Measurements from ENCODE around the gene FSIP1.

FSIP1 gene

GRCh38 chr15:39587731-39588530 lies 194.7 kb downstream of the FSIP1 start:
- in situ Hi-C loops (cut with HindIII; ENCODE audit: low sequenced_read_pairs) = no loop called here

- in situ Hi-C loops (cut with HindIII; ENCODE audit: low sequenced_read_pairs) = no loop called here
Observed at GRCh38 chr15:39587096-39587721, 195.4 kb downstream of the FSIP1 start.

- in situ Hi-C loops (cut with HindIII; ENCODE audit: low sequenced_read_pairs) = no loop called here
Observed at GRCh38 chr15:39586387-39587095, 196.1 kb downstream of the FSIP1 start.

- in situ Hi-C loops (cut with HindIII; ENCODE audit: low sequenced_read_pairs) = no loop called here
Observed at GRCh38 chr15:39585871-39586301, 196.8 kb downstream of the FSIP1 start.

GRCh38 chr15:39585389-39585841 lies 197.2 kb downstream of the FSIP1 start:
- in situ Hi-C loops (cut with HindIII; ENCODE audit: low sequenced_read_pairs) = no loop called here

- in situ Hi-C loops (cut with HindIII; ENCODE audit: low sequenced_read_pairs) = no loop called here
Observed at GRCh38 chr15:39584662-39585388, 197.8 kb downstream of the FSIP1 start.

- in situ Hi-C loops (cut with HindIII; ENCODE audit: low sequenced_read_pairs) = no loop called here
Observed at GRCh38 chr15:39584266-39584659, 198.4 kb downstream of the FSIP1 start.

- in situ Hi-C loops (cut with HindIII; ENCODE audit: low sequenced_read_pairs) = no loop called here
Observed at GRCh38 chr15:39583596-39584265, 198.9 kb downstream of the FSIP1 start.

- in situ Hi-C loops (cut with HindIII; ENCODE audit: low sequenced_read_pairs) = no loop called here
Observed at GRCh38 chr15:39582977-39583595, 199.6 kb downstream of the FSIP1 start.

- in situ Hi-C loops (cut with HindIII; ENCODE audit: low sequenced_read_pairs) = no loop called here
Observed at GRCh38 chr15:39582286-39582976, 200.2 kb downstream of the FSIP1 start.

- in situ Hi-C loops (cut with HindIII; ENCODE audit: low sequenced_read_pairs) = no loop called here
Observed at GRCh38 chr15:39581793-39582285, 200.8 kb downstream of the FSIP1 start.

GRCh38 chr15:39581242-39581792 lies 201.3 kb downstream of the FSIP1 start:
- in situ Hi-C loops (cut with HindIII; ENCODE audit: low sequenced_read_pairs) = no loop called here

GRCh38 chr15:39580485-39581241 lies 202.0 kb downstream of the FSIP1 start, which contains the start of gene THBS1:
TSS of gene THBS1 (plus strand) at chr15:39581079. CDS start at chr15:39581858, 779 bp downstream.
- in situ Hi-C loops (cut with HindIII; ENCODE audit: low sequenced_read_pairs) = no loop called here

GRCh38 chr15:39580117-39580484 lies 202.5 kb downstream of the FSIP1 start:
- in situ Hi-C loops (cut with HindIII; ENCODE audit: low sequenced_read_pairs) = no loop called here

- in situ Hi-C loops (cut with HindIII; ENCODE audit: low sequenced_read_pairs) = no loop called here
Observed at GRCh38 chr15:39579487-39580116, 203.0 kb downstream of the FSIP1 start.

GRCh38 chr15:39578851-39579486 lies 203.7 kb downstream of the FSIP1 start:
- in situ Hi-C loops (cut with HindIII; ENCODE audit: low sequenced_read_pairs) = no loop called here

GRCh38 chr15:39575180-39575579 lies 207.5 kb downstream of the FSIP1 start:
- in situ Hi-C loops (cut with HindIII; ENCODE audit: low sequenced_read_pairs) = no loop called here

All from DLD1 (cell line).